Inferior parietal cortex (tissue), 1 donor: ENCODE measurements around the gene DMRT1.

Source experiments
- DNase-seq: peaks from one replicate; pipeline ENCODE4 v3.0.0-alpha.2; 2016; ENCODE audit errors: extremely low spot score

The DMRT1 gene

GRCh38 chr9:922171-922570 lies 80.7 kb downstream of the DMRT1 start:
- DNase-seq, result no peak

GRCh38 chr9:922731-923130 lies 81.2 kb downstream of the DMRT1 start:
- DNase-seq, result no peak

- no peak for DNase-seq
These were observed 85.5 kb downstream of the DMRT1 start for GRCh38 chr9:926976-927375.

- DNase-seq, result no peak
These were observed 87.0 kb downstream of the DMRT1 start for GRCh38 chr9:928363-929042.

GRCh38 chr9:929719-930118 lies 88.2 kb downstream of the DMRT1 start:
- DNase-seq, result no peak

- no peak for DNase-seq
These were observed 91.9 kb downstream of the DMRT1 start for GRCh38 chr9:933356-933755.

GRCh38 chr9:935348-935965 lies 94.0 kb downstream of the DMRT1 start:
- no peak for DNase-seq

GRCh38 chr9:942805-943580 lies 101.5 kb downstream of the DMRT1 start:
- DNase-seq, result no peak

GRCh38 chr9:947985-948384 lies 106.5 kb downstream of the DMRT1 start:
- DNase-seq, result no peak

- no peak for DNase-seq
These were observed 107.0 kb downstream of the DMRT1 start for GRCh38 chr9:948497-948896.

- no peak for DNase-seq
These were observed 108.6 kb downstream of the DMRT1 start for GRCh38 chr9:950139-950538.

- no peak for DNase-seq
These were observed 111.0 kb downstream of the DMRT1 start for GRCh38 chr9:952546-952945.

- DNase-seq, result no peak
These were observed 117.6 kb downstream of the DMRT1 start for GRCh38 chr9:959105-959504.

GRCh38 chr9:959914-960313 lies 118.4 kb downstream of the DMRT1 start:
- DNase-seq, result no peak

- DNase-seq, result no peak
These were observed 120.5 kb downstream of the DMRT1 start for GRCh38 chr9:962023-962422.

- no peak for DNase-seq
These were observed 124.0 kb downstream of the DMRT1 start for GRCh38 chr9:965497-965896.

- DNase-seq, result no peak
These were observed 125.4 kb downstream of the DMRT1 start for GRCh38 chr9:966870-967269.

GRCh38 chr9:967436-967835 lies 125.9 kb downstream of the DMRT1 start:
- DNase-seq, result no peak

GRCh38 chr9:967903-968641 lies 126.6 kb downstream of the DMRT1 start:
- DNase-seq, result no peak

- no peak for DNase-seq
These were observed 128.0 kb downstream of the DMRT1 start for GRCh38 chr9:969310-970150.
